OCI-LY7 (cell line): Measurements from ENCODE around the gene RNASE9. TPM values are rescaled to one million over a fixed set of nuclear protein-coding genes. Genes with fewer than 3 reads are reported as not detected.

Experiments used
- BruUV-seq: library from RNA; stranded (reverse); fragments of 400-500 nt; replicated peaks from 2 replicates; lab custom pipeline; 2021; lab: Mats Ljungman, UMichigan
- CTCF ChIA-PET: fragments of 300-600 bp; sonication (Branson Sonifier 250); formaldehyde crosslinking; loops from one replicate; lab custom pipeline; 2022; ENCODE audit warnings: antibody characterized with exemption; ENCODE audit not compliant: unreplicated experiment; lab: Charles Lee
- POLR2A ChIA-PET: fragments of 300-600 bp; sonication (Branson Sonifier 250); formaldehyde crosslinking; loops from one replicate; lab custom pipeline; 2022; ENCODE audit warnings: antibody characterized with exemption; lab: Charles Lee
- DNase-seq: peaks from one replicate; pipeline ENCODE4 v3.0.0-alpha.2; 2015; ENCODE audit warnings: low spot score
- H2AFZ ChIP-seq: fragments of 200-600 bp; sonication (generic), shearing (Covaris generic); 2 replicates; pipeline ENCODE4 v1.6.1; 2014; ENCODE audit warnings: mild to moderate bottlenecking, antibody characterized with exemption, low read length, moderate library complexity
- H3K27ac ChIP-seq: fragments of 200-600 bp; sonication (generic); 2 replicates; pipeline ENCODE4 v1.5.1; 2014; ENCODE audit warnings: mixed run types, low read depth, mild to moderate bottlenecking, moderate library complexity, low read length, inconsistent platforms; ENCODE audit not compliant: poor library complexity, severe bottlenecking
- H3K36me3 ChIP-seq: fragments of 200-600 bp; sonication (generic); 2 replicates; pipeline ENCODE4 v1.6.1; 2014; ENCODE audit warnings: mild to moderate bottlenecking, antibody characterized with exemption, low read length, moderate library complexity, mixed read lengths; ENCODE audit not compliant: insufficient read depth
- H3K4me1 ChIP-seq: fragments of 200-600 bp; sonication (generic); 2 replicates; pipeline ENCODE4 v1.5.1; 2014; ENCODE audit warnings: mild to moderate bottlenecking, low read length; ENCODE audit not compliant: insufficient read depth, poor library complexity, severe bottlenecking
- H3K4me2 ChIP-seq: fragments of 200-600 bp; sonication (generic); 2 replicates; pipeline ENCODE4 v1.6.1; 2014; ENCODE audit warnings: mild to moderate bottlenecking, low read length
- H3K4me3 ChIP-seq: fragments of 200-600 bp; sonication (generic); 2 replicates; pipeline ENCODE4 v1.5.1; 2014; ENCODE audit warnings: mild to moderate bottlenecking, low read depth, low read length; ENCODE audit not compliant: poor library complexity, severe bottlenecking
- H3K79me2 ChIP-seq: fragments of 200-600 bp; sonication (generic); 2 replicates; pipeline ENCODE4 v1.6.1; 2016; ENCODE audit warnings: low read depth, mild to moderate bottlenecking, low read length, moderate library complexity, mixed read lengths; ENCODE audit not compliant: insufficient read depth
- H3K9me2 ChIP-seq: fragments of 200-600 bp; sonication (generic); 2 replicates; pipeline ENCODE4 v1.6.1; 2016; ENCODE audit warnings: mild to moderate bottlenecking, low read length, mixed read lengths; ENCODE audit not compliant: insufficient read depth
- H3K9me3 ChIP-seq: fragments of 200-600 bp; sonication (generic); 2 replicates; pipeline ENCODE4 v1.6.1; 2014; ENCODE audit warnings: mild to moderate bottlenecking, mixed run types, low read length, mixed read lengths
- H4K20me1 ChIP-seq: fragments of 200-600 bp; sonication (generic); 2 replicates; pipeline ENCODE4 v1.6.1; 2014; ENCODE audit warnings: mild to moderate bottlenecking, antibody characterized with exemption, low read length, moderate library complexity, mixed read lengths; ENCODE audit not compliant: insufficient read depth
- EZH2phosphoT487 ChIP-seq: fragments of 200-600 bp; sonication (generic); IDR thresholded peaks from 2 replicates; pipeline ENCODE4 v1.6.1; 2018; ENCODE audit warnings: low read depth, borderline replicate concordance, mild to moderate bottlenecking, mixed run types, antibody characterized with exemption, low read length, moderate library complexity, mixed read lengths
- intact Hi-C: fragments of 100-400 bp; cut with micrococcal nuclease; formaldehyde crosslinking; loops from one replicate; pipeline ENCODE4 v1.10.0; 2022; ENCODE audit not compliant: unreplicated experiment
- total RNA-seq, 2 experiments: library from RNA; depleted of rRNA in 1 of 2; stranded (reverse); fragments of >200 nt in 1 of 2; shearing (Covaris generic) in 1 of 2; gene quantifications; 2 replicates each; pipeline ENCODE4 v1.2.3, GENCODE V29; 2014 to 2022
- TF ChIP-seq, protein P1 (sequence below): fragments of 200-600 bp; sonication (generic); conservative IDR thresholded peaks from 2 replicates; pipeline ENCODE4 v1.5.1; 2014; ENCODE audit warnings: mild to moderate bottlenecking, antibody characterized with exemption, low read length, moderate library complexity, mixed read lengths

The RNASE9 gene
- total RNA-seq, 2 experiments from 2014 or later: not detected

DNA sequence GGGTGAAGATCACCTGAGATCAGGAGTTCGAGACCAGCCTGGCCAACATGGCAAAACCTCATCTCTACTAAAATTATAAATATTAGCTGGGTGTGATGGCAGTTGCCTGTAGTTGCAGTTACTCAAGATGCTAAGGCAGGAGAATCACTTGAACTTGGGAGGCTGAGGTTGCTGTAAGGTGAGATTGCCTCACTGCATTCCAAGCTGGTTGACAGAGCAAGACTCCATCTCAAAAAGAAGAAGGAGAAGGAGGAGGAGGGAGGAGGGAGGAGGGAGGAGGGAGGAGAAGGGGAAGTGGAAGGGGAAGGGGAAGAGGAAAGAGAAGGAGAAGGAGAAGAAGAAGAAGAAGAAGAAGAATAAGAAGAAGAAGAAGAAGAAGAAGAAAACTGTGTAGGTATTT is 38.5 kb downstream of the RNASE9 start:
- Histone ChIP-seq H3K4me2 (no peak overlapping the region), H4K20me1 (no peaks in the 10 kb centered on the region), H2AFZ (no peak overlapping the region), H3K79me2 (no peaks in the 10 kb centered on the region), H3K36me3 (no peaks in the 10 kb centered on the region), H3K9me2 (no peaks in the 10 kb centered on the region), H3K9me3 (no peaks in the 10 kb centered on the region), H3K27ac (no peak overlapping the region), H3K4me3 (no peak overlapping the region), H3K4me1 (no peaks in the 10 kb centered on the region)
- ChIA-PET POLR2A (no interaction called here), CTCF (no interaction called here)
- intact Hi-C loops: no loop called here
- DNase-seq: no peak
- no TSS peak for BruUV-seq
- TF ChIP-seq EZH2phosphoT487: no peak
- TF ChIP-seq, protein P1, sequence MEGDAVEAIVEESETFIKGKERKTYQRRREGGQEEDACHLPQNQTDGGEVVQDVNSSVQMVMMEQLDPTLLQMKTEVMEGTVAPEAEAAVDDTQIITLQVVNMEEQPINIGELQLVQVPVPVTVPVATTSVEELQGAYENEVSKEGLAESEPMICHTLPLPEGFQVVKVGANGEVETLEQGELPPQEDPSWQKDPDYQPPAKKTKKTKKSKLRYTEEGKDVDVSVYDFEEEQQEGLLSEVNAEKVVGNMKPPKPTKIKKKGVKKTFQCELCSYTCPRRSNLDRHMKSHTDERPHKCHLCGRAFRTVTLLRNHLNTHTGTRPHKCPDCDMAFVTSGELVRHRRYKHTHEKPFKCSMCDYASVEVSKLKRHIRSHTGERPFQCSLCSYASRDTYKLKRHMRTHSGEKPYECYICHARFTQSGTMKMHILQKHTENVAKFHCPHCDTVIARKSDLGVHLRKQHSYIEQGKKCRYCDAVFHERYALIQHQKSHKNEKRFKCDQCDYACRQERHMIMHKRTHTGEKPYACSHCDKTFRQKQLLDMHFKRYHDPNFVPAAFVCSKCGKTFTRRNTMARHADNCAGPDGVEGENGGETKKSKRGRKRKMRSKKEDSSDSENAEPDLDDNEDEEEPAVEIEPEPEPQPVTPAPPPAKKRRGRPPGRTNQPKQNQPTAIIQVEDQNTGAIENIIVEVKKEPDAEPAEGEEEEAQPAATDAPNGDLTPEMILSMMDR: no peak

DNA sequence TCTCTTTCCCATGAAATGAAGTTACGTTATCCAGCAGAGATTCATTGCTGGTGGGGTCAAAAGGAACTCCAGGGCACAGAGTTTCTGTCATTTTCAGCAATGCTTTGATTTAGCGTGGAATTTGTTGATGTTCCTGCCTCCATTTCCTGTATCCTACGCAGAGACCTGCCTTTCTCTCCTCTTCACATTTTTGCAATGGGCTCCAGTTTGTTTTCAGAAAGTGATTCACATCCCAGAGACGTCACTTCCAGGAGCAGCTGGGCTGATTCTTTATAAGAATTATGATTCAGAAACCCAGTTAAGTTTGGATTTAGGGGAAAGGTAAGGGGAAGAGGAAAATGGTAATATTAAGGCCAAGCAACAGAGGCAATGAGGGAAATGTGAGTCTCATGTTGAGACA is 43.9 kb downstream of the RNASE9 start:
- H2AFZ ChIP-seq: no peak overlapping the region
- TF ChIP-seq, protein P1: no peak
- no peak for TF ChIP-seq EZH2phosphoT487

DNA sequence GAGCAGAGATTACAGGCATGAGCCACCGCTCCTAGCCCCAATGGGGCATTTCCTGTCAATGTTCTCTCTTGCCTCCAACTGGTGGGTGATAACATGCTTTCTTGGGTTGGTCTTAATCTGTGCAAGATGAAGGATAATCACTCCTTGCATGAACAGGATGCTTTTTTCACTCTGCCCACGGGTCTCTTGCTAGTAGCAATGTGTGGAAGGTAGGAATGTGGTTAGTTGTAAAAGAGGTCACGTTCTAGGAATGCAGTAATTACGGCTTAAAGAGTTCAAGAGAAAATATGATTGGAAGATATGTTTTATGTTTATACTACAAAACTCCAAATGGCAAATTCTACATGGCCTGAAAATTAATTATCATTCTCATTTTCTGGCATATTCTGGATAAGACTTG is 45.0 kb downstream of the RNASE9 start:
- POLR2A ChIA-PET: no interaction called here

More for the DNA sequence above, 43.9 kb downstream of the RNASE9 start:
- no peaks in the 10 kb centered on the region for H3K36me3 ChIP-seq
- H3K9me3 ChIP-seq: no peaks in the 10 kb centered on the region
- intact Hi-C loops: no loop called here
- no peak overlapping the region for H3K27ac ChIP-seq
- DNase-seq: no peak
- H4K20me1 ChIP-seq: no peaks in the 10 kb centered on the region
- H3K79me2 ChIP-seq: no peaks in the 10 kb centered on the region
- BruUV-seq: no TSS peak
- no peaks in the 10 kb centered on the region for H3K4me1 ChIP-seq
- ChIA-PET POLR2A (no interaction called here), CTCF (no interaction called here)
- no peaks in the 10 kb centered on the region for H3K9me2 ChIP-seq
- no peak overlapping the region for H3K4me3 ChIP-seq
- H3K4me2 ChIP-seq: no peak overlapping the region

More for the DNA sequence above, 45.0 kb downstream of the RNASE9 start:
- Histone ChIP-seq H3K79me2 (no peaks in the 10 kb centered on the region), H3K27ac (no peak overlapping the region), H3K9me2 (no peaks in the 10 kb centered on the region), H2AFZ (no peak overlapping the region), H3K4me1 (no peaks in the 10 kb centered on the region), H3K4me2 (no peak overlapping the region), H3K4me3 (no peak overlapping the region), H3K36me3 (no peaks in the 10 kb centered on the region), H4K20me1 (no peaks in the 10 kb centered on the region), H3K9me3 (no peaks in the 10 kb centered on the region)
- intact Hi-C loops: no loop called here
- no peak for DNase-seq
- no peak for TF ChIP-seq EZH2phosphoT487
- TF ChIP-seq, protein P1: no peak
- BruUV-seq: no TSS peak
- CTCF ChIA-PET: no interaction called here
